ENCODE data around the gene MAFG.

- TF ChIP-seq CTCF (IDR thresholded peaks at IDR 0.05) (no peak), ZFX (IDR thresholded peaks at IDR 0.05; ENCODE audit: borderline replicate concordance) (no peak)
Measured at GRCh38 chr17:81921996-81922565, 5.5 kb downstream of the MAFG start.
